ENCODE results near the gene ANKK1. TPM values are rescaled to one million over a fixed set of nuclear protein-coding genes. Genes with fewer than 3 reads are reported as not detected.
A peak's percentile ranks its signal among the peaks of the same experiment; 100 is the strongest.

ANKK1 gene
- total RNA-seq, 1 experiment from 2014 or later: 0.22 TPM

DNA sequence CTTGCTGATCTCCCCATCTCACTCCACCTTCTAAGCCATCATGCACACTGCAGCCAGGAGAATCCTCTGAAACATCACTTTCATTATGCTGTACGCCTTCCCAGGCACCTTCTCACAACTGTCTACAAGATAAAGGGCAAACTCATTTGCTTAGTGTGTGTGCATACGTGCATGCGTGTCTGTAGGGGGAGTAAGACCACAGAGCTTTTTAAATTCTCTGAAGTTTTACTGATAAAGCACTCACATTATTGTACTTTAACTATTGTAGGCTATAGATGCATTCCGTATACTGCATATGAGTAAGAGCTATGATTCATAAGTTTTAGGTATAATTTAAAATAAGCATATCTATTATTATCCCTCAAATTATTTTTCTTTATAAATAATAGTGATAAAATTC, 15.3 kb upstream of the ANKK1 start:
- no peaks in the 10 kb centered on the region for H3K9me2 ChIP-seq (ENCODE audit: insufficient read depth)
- intact Hi-C loops (cut with micrococcal nuclease): no loop called here
- no peak overlapping the region for H2AFZ ChIP-seq (ENCODE audit: low read depth, low read length, poor library complexity, severe bottlenecking)
- no peak overlapping the region for H3K4me2 ChIP-seq (ENCODE audit: low read length)
- H3K36me3 ChIP-seq (ENCODE audit: control insufficient read depth in 1 of 2, insufficient read depth in 2 of 2, low read length in 2 of 2): no peaks in the 10 kb centered on the region
- no peaks in the 10 kb centered on the region for H3K27me3 ChIP-seq (ENCODE audit: insufficient read depth, low read length)
- CTCF ChIA-PET: no interaction called here
- POLR2A ChIA-PET: no interaction called here
- DNase-seq (ENCODE audit: low read depth, low spot score): no peak
- peaks cover 0 to 5% of the 10 kb centered on the region in 2 experiments; a peak in 1 of 4 replicates for H3K4me1 ChIP-seq (ENCODE audit: control insufficient read depth in 1 of 2, insufficient read depth in 2 of 2, low read length in 2 of 2)
- no peak overlapping the region for H3K27ac ChIP-seq (ENCODE audit: low read depth, low read length)
- no peak overlapping the region for H3K4me3 ChIP-seq (replicated peaks in 1 of 2; ENCODE audit: low read depth in 1 of 2, low read length in 2 of 2)
- H3K79me2 ChIP-seq (ENCODE audit: insufficient read depth, low read length): no peaks in the 10 kb centered on the region
- H4K20me1 ChIP-seq (ENCODE audit: insufficient read depth): no peaks in the 10 kb centered on the region
- no peak overlapping the region for H3K9ac ChIP-seq (ENCODE audit: low read length)
- RAD21 ChIA-PET (ENCODE audit: low non-redundant PET in 1 of 2, low total read pairs in 2 of 2, uncharacterized antibody in 2 of 2, unreplicated experiment in 2 of 2): no interaction called here
- TF ChIP-seq FOSL1 (IDR thresholded peaks at IDR 0.05; ENCODE audit: low read depth): no peak
- TF ChIP-seq ZFX (IDR thresholded peaks at IDR 0.05): no peak
- no peak for TF ChIP-seq JUND (IDR thresholded peaks at IDR 0.05)
- no peak for TF ChIP-seq ELF1 (IDR thresholded peaks at IDR 0.05; ENCODE audit: borderline replicate concordance, low read depth)
- no peak for TF ChIP-seq POLR2A (IDR thresholded peaks at IDR 0.05; ENCODE audit: borderline replicate concordance, extremely low read depth, insufficient read depth, insufficient read length)
- TF ChIP-seq, protein P1, sequence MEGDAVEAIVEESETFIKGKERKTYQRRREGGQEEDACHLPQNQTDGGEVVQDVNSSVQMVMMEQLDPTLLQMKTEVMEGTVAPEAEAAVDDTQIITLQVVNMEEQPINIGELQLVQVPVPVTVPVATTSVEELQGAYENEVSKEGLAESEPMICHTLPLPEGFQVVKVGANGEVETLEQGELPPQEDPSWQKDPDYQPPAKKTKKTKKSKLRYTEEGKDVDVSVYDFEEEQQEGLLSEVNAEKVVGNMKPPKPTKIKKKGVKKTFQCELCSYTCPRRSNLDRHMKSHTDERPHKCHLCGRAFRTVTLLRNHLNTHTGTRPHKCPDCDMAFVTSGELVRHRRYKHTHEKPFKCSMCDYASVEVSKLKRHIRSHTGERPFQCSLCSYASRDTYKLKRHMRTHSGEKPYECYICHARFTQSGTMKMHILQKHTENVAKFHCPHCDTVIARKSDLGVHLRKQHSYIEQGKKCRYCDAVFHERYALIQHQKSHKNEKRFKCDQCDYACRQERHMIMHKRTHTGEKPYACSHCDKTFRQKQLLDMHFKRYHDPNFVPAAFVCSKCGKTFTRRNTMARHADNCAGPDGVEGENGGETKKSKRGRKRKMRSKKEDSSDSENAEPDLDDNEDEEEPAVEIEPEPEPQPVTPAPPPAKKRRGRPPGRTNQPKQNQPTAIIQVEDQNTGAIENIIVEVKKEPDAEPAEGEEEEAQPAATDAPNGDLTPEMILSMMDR (IDR thresholded peaks at IDR 0.05 in 2 of 3, conservative IDR thresholded peaks at IDR 0.05 in 1 of 3; ENCODE audit: borderline replicate concordance in 1 of 3, insufficient read depth in 1 of 3, low read depth in 2 of 3, low read length in 2 of 3): 0 out of 6 replicates have a peak, but pooled peaks of 1 of the 3 experiments have one; percentile 17
- no peak for TF ChIP-seq CEBPB (IDR thresholded peaks at IDR 0.05; ENCODE audit: low read depth)
- 0 out of 2 replicates have a peak, but pooled peaks have one; percentile 7 for TF ChIP-seq RAD21 (IDR thresholded peaks at IDR 0.05; ENCODE audit: low read depth)
- TF ChIP-seq CBX3 (IDR thresholded peaks at IDR 0.05; ENCODE audit: low read depth): no peak
- TF ChIP-seq SIN3A (IDR thresholded peaks at IDR 0.05; ENCODE audit: low read depth): no peak
- TF ChIP-seq, protein P2, sequence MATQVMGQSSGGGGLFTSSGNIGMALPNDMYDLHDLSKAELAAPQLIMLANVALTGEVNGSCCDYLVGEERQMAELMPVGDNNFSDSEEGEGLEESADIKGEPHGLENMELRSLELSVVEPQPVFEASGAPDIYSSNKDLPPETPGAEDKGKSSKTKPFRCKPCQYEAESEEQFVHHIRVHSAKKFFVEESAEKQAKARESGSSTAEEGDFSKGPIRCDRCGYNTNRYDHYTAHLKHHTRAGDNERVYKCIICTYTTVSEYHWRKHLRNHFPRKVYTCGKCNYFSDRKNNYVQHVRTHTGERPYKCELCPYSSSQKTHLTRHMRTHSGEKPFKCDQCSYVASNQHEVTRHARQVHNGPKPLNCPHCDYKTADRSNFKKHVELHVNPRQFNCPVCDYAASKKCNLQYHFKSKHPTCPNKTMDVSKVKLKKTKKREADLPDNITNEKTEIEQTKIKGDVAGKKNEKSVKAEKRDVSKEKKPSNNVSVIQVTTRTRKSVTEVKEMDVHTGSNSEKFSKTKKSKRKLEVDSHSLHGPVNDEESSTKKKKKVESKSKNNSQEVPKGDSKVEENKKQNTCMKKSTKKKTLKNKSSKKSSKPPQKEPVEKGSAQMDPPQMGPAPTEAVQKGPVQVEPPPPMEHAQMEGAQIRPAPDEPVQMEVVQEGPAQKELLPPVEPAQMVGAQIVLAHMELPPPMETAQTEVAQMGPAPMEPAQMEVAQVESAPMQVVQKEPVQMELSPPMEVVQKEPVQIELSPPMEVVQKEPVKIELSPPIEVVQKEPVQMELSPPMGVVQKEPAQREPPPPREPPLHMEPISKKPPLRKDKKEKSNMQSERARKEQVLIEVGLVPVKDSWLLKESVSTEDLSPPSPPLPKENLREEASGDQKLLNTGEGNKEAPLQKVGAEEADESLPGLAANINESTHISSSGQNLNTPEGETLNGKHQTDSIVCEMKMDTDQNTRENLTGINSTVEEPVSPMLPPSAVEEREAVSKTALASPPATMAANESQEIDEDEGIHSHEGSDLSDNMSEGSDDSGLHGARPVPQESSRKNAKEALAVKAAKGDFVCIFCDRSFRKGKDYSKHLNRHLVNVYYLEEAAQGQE (IDR thresholded peaks at IDR 0.05; ENCODE audit: low read depth): no peak
- no TSS peak for BruUV-seq (replicated peaks)
- H3K9me3 ChIP-seq (ENCODE audit: control insufficient read depth in 1 of 2, insufficient read depth in 1 of 2, low read depth in 1 of 2, low read length in 2 of 2): no peaks in the 10 kb centered on the region
- ATAC-seq: no peak

Measured in HCT116 (cell line).